H1 (cell line): ENCODE measurements around the gene SUPT4H1. TPM values are rescaled to one million over a fixed set of nuclear protein-coding genes. Genes with fewer than 3 reads are reported as not detected.

Experiments
- BRCA1 ChIP-seq: IDR thresholded peaks from 2 replicates; pipeline ENCODE4 v1.6.1; 2012; ENCODE audit warnings: low read depth, low read length, improper control_type of control experiment
- GTF2F1 ChIP-seq: IDR thresholded peaks from 2 replicates; pipeline ENCODE4 v1.6.1; 2012; ENCODE audit warnings: low read depth, low read length, improper control_type of control experiment, borderline replicate concordance
- polyA plus RNA-seq, 7 experiments: library from polyadenylated mRNA; depleted of rRNA in 3 of 7; stranded (reverse) in 5 of 7; unstranded in 2 of 7; fragments of >200 nt in 5 of 7; fragments of 200-250 nt in 2 of 7; gene quantifications; 1 replicate in 5 of 7; 2 replicates in 1 of 7; 4 replicates in 1 of 7; pipeline versions ENCODE4 v1.2.1 to v1.2.3, GENCODE V29; 2011 to 2013; ENCODE audit warnings: missing spikeins in 2 of 7, mixed read lengths in 2 of 7
- total RNA-seq: library from RNA; stranded (reverse); fragmentation: NEBNext Ultra II Directional; extraction: Animal tissue kit (Norgen Biotek cat#: 25700); gene quantifications from 2 replicates; pipeline ENCODE4 v1.2.1, GENCODE V29; 2021

SUPT4H1 gene
- total and polyA plus RNA-seq, 2 of the 8 experiments (the other 6 are each of a cell fraction or from before 2014, with no cell fraction given), result 112 to 143 TPM

DNA sequence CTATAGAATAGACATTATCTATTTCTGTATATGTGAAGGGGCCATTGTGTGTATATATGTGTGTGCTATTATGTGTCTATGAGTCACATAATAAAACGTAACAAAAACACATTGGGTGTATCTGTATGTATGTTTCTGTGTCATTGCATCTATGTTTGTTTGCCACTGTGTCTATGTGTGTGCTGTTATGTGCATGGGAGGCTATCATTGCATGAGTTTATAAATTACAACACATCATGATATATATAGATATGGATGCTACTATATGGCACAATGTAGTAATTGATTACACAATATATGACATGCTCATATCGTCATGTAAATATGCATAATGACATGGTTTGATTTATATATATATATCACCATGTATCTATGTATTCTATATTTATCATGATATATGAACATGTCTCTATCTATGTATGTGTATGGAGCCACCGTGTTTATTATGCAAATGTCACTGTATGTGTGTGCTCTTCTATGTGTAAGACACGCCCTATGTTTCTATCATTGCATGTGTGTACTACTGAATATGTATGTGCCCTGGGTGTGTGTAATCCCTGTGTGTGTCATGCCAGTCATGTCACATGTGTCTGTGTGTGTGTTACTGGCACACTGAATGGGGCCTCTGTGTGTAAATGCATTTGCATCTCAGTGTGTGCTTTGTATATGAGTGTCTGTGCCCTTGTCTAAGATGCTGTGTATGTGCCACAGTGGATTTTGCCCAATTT is 22.0 kb downstream of the SUPT4H1 start (continued):
- no peak for TF ChIP-seq BRCA1
- no peak for TF ChIP-seq GTF2F1
